ENCODE measurements around the gene SCARB1.

- TF ChIP-seq CTCF (IDR thresholded peaks at IDR 0.05; ENCODE audit: low read length) (no peak), EZH2 (IDR thresholded peaks at IDR 0.05; ENCODE audit: borderline replicate concordance, low read length) (no peak)
Observed at GRCh38 chr12:124774462-124775167, 89.0 kb downstream of the SCARB1 start.
